HTERT RPE-1 (cell line): Measurements from ENCODE around the gene ATP8B2.

Source experiments
- in situ Hi-C: fragments of 300-500 bp; cut with MboI; formaldehyde crosslinking; loops from 4 replicates; pipeline ENCODE4 v1.14.3; 2020; ENCODE audit warnings: low sequenced_read_pairs

Gene ATP8B2

GRCh38 chr1:154386643-154387352 is 61.5 kb downstream of the ATP8B2 start:
- in situ Hi-C loops = no loop called here

GRCh38 chr1:154391086-154391770 is 65.9 kb downstream of the ATP8B2 start:
- in situ Hi-C loops = no loop called here

DNA sequence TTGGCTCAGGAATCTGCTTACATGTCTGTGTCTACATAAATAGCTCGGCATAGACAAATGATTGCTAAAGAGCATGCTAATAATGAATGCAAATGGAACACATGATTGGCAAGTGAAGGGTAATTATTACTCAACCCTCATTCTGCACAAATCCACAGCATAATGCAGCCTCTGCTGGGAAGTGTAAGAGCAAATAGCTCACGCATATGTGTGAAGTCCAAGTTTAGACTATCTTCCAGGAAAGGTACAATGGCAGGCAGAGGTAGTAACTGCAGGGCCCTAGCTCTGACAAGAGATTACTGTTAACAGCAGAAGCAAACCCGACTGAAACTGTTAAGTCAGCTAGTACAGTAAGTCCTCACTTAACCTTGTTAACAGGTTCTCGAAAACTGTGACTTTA is 72.8 kb downstream of the ATP8B2 start:
- in situ Hi-C loops = no loop called here

DNA sequence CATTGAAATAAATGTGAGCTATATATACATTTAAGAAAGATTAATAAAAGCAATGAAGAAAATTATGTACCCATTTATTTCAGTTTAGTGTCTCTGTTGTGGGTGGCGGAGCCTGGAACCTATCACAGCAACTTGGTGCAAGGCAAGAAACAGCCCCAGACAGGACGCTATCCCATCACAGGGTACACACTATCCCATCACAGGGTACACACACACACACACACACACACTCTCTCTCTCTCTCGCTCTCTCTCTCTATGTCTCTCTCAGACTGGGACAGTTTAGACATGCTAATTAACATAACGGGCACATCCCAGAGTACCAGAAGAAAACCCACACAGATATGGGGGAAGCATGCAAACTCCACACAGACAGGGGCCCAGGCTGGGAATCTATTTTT is 73.4 kb downstream of the ATP8B2 start:
- in situ Hi-C loops = no loop called here

- in situ Hi-C loops = no loop called here
Measured at GRCh38 chr1:154400381-154400801, 75.1 kb downstream of the ATP8B2 start.
